ENCODE results near the gene TMEM200C.

The TMEM200C gene

GRCh38 chr18:5891184-5891853 lies 4.0 kb downstream of the TMEM200C start:
- Histone ChIP-seq H3K4me3 (ENCODE audit: low read length) (no peak overlapping the region), H3K27ac (ENCODE audit: low read depth, low read length) (no peak overlapping the region), H4K20me1 (ENCODE audit: control insufficient read depth, insufficient read depth, low read depth, low read length) (no peaks in the 10 kb centered on the region), H3K9me3 (ENCODE audit: control insufficient read depth, insufficient read depth, low read length) (no peaks in the 10 kb centered on the region; the same call in 1 of the 2 replicates), H3K36me3 (ENCODE audit: control insufficient read depth, low read length) (no peaks in the 10 kb centered on the region), H3K9me2 (replicated peaks; ENCODE audit: control insufficient read depth, low read length) (no peaks in the 10 kb centered on the region), H3K4me1 (ENCODE audit: control insufficient read depth, low read length) (no peaks in the 10 kb centered on the region), H3K79me2 (ENCODE audit: control insufficient read depth, low read length) (no peaks in the 10 kb centered on the region), H3K27me3 (ENCODE audit: control insufficient read depth, low read length) (peaks cover 26% of the 10 kb centered on the region), H3F3A (ENCODE audit: control insufficient read depth, insufficient read depth) (no peaks in the 10 kb centered on the region), H3K4me2 (ENCODE audit: low read length) (no peak overlapping the region)
- TF ChIP-seq EZH2phosphoT487 (IDR thresholded peaks at IDR 0.05; ENCODE audit: borderline replicate concordance, low read length) = no peak
- TF ChIP-seq CTCF (IDR thresholded peaks at IDR 0.05; ENCODE audit: low read depth, low read length, poor library complexity, severe bottlenecking) = no peak

DNA sequence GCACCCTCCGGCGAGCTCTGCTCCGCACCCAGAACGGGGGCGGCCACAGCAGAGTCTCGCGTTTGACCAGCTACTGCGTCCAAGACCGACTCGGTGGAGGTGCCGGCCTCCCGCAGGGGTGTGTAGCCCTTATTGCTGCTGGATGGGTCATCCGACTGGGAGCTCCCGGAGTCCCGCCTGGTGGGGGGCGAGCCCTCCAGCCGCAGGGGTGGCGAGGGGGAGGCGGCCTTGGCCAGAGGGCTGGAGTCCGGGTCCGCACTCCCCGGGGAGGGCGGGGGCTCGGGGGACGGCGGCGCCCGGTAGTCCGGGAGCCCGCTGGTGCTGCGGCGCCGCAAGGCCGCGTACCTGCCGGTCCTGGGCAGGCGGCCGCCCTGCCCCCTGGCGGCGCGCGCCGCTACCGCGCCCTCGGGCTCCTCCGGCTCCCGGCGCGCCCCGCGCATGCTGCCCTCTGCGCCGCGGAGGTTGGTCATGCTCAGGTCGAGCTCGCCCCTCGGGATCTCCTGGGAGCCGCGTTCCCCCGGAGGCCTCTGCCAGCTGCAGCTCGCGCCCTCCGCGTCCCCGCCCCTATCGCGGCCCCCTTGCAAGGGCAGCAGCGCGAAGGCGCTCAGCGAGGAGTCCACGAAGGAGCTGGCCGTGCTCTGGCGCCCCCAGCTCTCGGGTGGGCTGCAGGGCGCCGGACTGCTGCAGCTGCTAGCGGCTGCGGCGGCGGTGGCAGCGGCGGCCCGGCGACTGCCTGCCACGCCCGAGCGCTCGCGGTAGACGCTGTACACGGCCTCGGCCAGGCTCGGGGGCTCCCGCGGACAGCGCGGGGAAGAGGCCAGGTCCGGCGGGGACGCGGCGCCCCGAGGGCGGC lies 4.8 kb downstream of the TMEM200C start:
- Histone ChIP-seq H3K4me2 (ENCODE audit: low read length) (peak overlapping the region; percentile 36; the same call in 1 of the 2 replicates), H4K20me1 (ENCODE audit: control insufficient read depth, insufficient read depth, low read depth, low read length) (no peaks in the 10 kb centered on the region), H3K4me1 (ENCODE audit: control insufficient read depth, low read length) (no peaks in the 10 kb centered on the region), H3K27ac (ENCODE audit: low read depth, low read length) (no peak overlapping the region), H3F3A (ENCODE audit: control insufficient read depth, insufficient read depth) (no peaks in the 10 kb centered on the region), H3K79me2 (ENCODE audit: control insufficient read depth, low read length) (no peaks in the 10 kb centered on the region), H3K9me3 (ENCODE audit: control insufficient read depth, insufficient read depth, low read length) (no peaks in the 10 kb centered on the region; the same call in 1 of the 2 replicates), H3K27me3 (ENCODE audit: control insufficient read depth, low read length) (peaks cover 20% of the 10 kb centered on the region), H3K9me2 (replicated peaks; ENCODE audit: control insufficient read depth, low read length) (no peaks in the 10 kb centered on the region), H3K4me3 (ENCODE audit: low read length) (no peak overlapping the region), H3K36me3 (ENCODE audit: control insufficient read depth, low read length) (no peaks in the 10 kb centered on the region)
- TF ChIP-seq EZH2phosphoT487 (IDR thresholded peaks at IDR 0.05; ENCODE audit: borderline replicate concordance, low read length) (no peak), CTCF (IDR thresholded peaks at IDR 0.05; ENCODE audit: low read depth, low read length, poor library complexity, severe bottlenecking) (no peak)

GRCh38 chr18:5885361-5885760 lies 10.0 kb downstream of the TMEM200C start:
- Histone ChIP-seq H3K4me2 (ENCODE audit: low read length) (no peak overlapping the region), H3K27me3 (ENCODE audit: control insufficient read depth, low read length) (no peaks in the 10 kb centered on the region), H3K9me3 (ENCODE audit: control insufficient read depth, insufficient read depth, low read length) (no peaks in the 10 kb centered on the region), H3K27ac (ENCODE audit: low read depth, low read length) (no peak overlapping the region), H4K20me1 (ENCODE audit: control insufficient read depth, insufficient read depth, low read depth, low read length) (no peaks in the 10 kb centered on the region), H3K79me2 (ENCODE audit: control insufficient read depth, low read length) (no peaks in the 10 kb centered on the region), H3K36me3 (ENCODE audit: control insufficient read depth, low read length) (no peaks in the 10 kb centered on the region), H3F3A (ENCODE audit: control insufficient read depth, insufficient read depth) (no peaks in the 10 kb centered on the region), H3K9me2 (replicated peaks; ENCODE audit: control insufficient read depth, low read length) (no peaks in the 10 kb centered on the region), H3K4me3 (ENCODE audit: low read length) (no peak overlapping the region), H3K4me1 (ENCODE audit: control insufficient read depth, low read length) (no peaks in the 10 kb centered on the region)
- no peak for TF ChIP-seq EZH2phosphoT487 (IDR thresholded peaks at IDR 0.05; ENCODE audit: borderline replicate concordance, low read length)
- no peak for TF ChIP-seq CTCF (IDR thresholded peaks at IDR 0.05; ENCODE audit: low read depth, low read length, poor library complexity, severe bottlenecking)

All from DOHH2 (cell line).